Stomach (tissue), 4 donors: ENCODE results near the gene BPTF.

ENCODE experiments used
- EP300 ChIP-seq: sonication (generic); formaldehyde crosslinking; IDR thresholded peaks from one replicate; pipeline ENCODE4 v1.6.1; 2017; ENCODE audit warnings: antibody characterized with exemption
- POLR2A ChIP-seq, 4 donors: fragments of 450-650 bp; IDR thresholded peaks; one replicate each; pipeline ENCODE4 v1.6.1; 2016; ENCODE audit warnings: antibody characterized with exemption in 4 of 4, control low read depth in 2 of 4, mild to moderate bottlenecking in 1 of 4, moderate library complexity in 1 of 4
- TF ChIP-seq, protein P1 (sequence below), 7 experiments: fragments of 450-650 bp in 4 of 7; fragments of 200-600 bp in 3 of 7; sonication (generic) in 3 of 7; IDR thresholded peaks; one replicate each; pipeline ENCODE4 v1.5.1; 2016 to 2019; ENCODE audit warnings: antibody characterized with exemption in 7 of 7, control low read depth in 2 of 7, mild to moderate bottlenecking in 1 of 7

DNA sequence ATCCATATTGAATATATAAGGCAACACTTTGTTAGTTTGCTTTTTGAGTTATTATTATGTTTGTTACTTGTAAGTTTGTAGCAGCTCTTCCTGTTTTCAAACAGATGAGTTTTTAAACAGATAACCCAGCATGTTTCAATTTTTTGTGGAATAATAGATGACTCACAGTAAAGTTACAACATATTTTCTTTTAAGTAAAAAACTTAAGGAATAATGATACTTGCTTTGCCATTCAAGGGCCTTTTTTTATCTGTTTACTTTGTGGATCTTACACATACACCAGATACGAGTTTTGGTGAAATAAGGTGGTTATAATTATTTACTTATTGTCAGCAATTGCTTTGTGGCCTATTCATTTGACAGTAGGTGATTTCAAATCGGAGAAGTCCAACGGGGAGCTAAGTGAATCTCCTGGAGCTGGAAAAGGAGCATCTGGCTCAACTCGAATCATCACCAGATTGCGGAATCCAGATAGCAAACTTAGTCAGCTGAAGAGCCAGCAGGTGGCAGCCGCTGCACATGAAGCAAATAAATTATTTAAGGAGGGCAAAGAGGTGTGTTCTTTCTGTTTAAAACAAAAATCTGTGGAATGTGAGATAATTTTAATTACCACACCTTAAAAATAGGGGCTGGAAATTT, 66.3 kb downstream of the BPTF start:
- TF ChIP-seq, protein P1, sequence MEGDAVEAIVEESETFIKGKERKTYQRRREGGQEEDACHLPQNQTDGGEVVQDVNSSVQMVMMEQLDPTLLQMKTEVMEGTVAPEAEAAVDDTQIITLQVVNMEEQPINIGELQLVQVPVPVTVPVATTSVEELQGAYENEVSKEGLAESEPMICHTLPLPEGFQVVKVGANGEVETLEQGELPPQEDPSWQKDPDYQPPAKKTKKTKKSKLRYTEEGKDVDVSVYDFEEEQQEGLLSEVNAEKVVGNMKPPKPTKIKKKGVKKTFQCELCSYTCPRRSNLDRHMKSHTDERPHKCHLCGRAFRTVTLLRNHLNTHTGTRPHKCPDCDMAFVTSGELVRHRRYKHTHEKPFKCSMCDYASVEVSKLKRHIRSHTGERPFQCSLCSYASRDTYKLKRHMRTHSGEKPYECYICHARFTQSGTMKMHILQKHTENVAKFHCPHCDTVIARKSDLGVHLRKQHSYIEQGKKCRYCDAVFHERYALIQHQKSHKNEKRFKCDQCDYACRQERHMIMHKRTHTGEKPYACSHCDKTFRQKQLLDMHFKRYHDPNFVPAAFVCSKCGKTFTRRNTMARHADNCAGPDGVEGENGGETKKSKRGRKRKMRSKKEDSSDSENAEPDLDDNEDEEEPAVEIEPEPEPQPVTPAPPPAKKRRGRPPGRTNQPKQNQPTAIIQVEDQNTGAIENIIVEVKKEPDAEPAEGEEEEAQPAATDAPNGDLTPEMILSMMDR (IDR thresholded peaks at IDR 0.05), result no peak
- TF ChIP-seq EP300 (no peak), POLR2A (IDR thresholded peaks at IDR 0.05) (no peak)
